ENCODE results near the gene SVIL. TPM values are rescaled to one million over a fixed set of nuclear protein-coding genes. Genes with fewer than 3 reads are reported as not detected.
"Not testable (repeated sequence)": the region's sequence is repeated elsewhere in the genome, so short reads cannot be mapped to it uniquely, and the experiment has no call there.

Gene SVIL
- total and polyA plus RNA-seq, 4 donors, result 3.1 to 26.0 (median 9.4) TPM

DNA sequence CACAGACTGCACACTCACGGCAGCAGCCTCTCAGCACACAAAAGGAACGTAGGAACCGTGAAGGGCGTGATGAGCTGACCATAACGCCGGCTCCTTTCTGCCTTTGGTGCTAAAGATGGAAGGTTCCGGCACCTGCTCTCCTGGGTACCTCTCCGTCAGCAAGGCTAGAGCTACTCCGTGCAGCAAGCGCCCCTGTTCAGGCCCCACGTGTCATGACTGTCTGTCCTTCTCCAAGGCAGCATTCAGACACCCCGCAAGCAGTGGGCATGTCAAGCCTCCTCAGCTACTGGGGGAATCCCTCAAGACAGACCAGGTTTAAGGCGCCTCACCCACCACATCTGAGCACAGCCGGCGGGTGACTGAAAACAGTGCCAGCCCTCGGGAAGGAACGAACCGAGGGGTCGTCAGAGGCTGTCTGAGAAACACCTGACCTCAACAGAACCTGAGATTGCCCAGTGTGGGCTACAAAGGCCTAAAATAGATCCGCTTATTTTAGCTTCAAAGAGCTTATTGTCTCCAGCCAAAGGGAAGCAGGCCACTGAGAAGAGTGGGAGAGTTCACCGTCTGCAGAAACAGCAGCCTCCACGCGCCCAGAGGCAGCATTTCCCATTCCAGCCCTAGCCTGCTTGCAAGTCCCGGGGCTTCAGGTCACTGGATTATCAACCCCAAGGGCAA, 124.2 kb downstream of the SVIL start:
- H3K27ac ChIP-seq (ENCODE audit: low read depth in 1 of 2, low read length in 2 of 2); H3K9me3 ChIP-seq (ENCODE audit: control insufficient read depth in 4 of 4, low read length in 3 of 4); DNase-seq (ENCODE audit: low spot score); H3K4me3 ChIP-seq (ENCODE audit: low read depth in 1 of 3, low read length in 3 of 3); H3K9ac ChIP-seq (ENCODE audit: low read depth in 1 of 2, low read length in 2 of 2); H3K27me3 ChIP-seq (ENCODE audit: control insufficient read depth in 4 of 4, insufficient read depth in 4 of 4, low read length in 3 of 4); H3K4me1 ChIP-seq (ENCODE audit: control insufficient read depth in 4 of 4, insufficient read depth in 4 of 4, low read length in 3 of 4): not testable (repeated sequence)
- peaks cover 0 to 10% (median 5%) of the 10 kb centered on the region in 4 donors for H3K36me3 ChIP-seq (ENCODE audit: control insufficient read depth in 4 of 4, insufficient read depth in 3 of 4, low read depth in 1 of 4, low read length in 3 of 4)
- 98% methylated on average over 15 of the region's 24 CpGs for WGBS

GRCh38 chr10:29508554-29509244, 126.1 kb downstream of the SVIL start:
- no peak for DNase-seq (ENCODE audit: low spot score)
- H3K4me1 ChIP-seq (ENCODE audit: control insufficient read depth in 4 of 4, insufficient read depth in 4 of 4, low read length in 3 of 4), result no peaks in the 10 kb centered on the region
- H3K27me3 ChIP-seq (ENCODE audit: control insufficient read depth in 4 of 4, insufficient read depth in 4 of 4, low read length in 3 of 4), result no peaks in the 10 kb centered on the region
- no peaks in the 10 kb centered on the region for H3K9me3 ChIP-seq (ENCODE audit: control insufficient read depth in 4 of 4, low read length in 3 of 4)
- H3K36me3 ChIP-seq (ENCODE audit: control insufficient read depth in 4 of 4, insufficient read depth in 3 of 4, low read depth in 1 of 4, low read length in 3 of 4), result peaks cover 0 to 7% (median 3%) of the 10 kb centered on the region in 4 donors
- WGBS, result 93% methylated on average over 13 of the region's 13 CpGs
- no peak for TF ChIP-seq YY1 (IDR thresholded peaks at IDR 0.05)
- TF ChIP-seq HNF4A (conservative IDR thresholded peaks at IDR 0.05), result no peak
- no peak for TF ChIP-seq ZBTB33 (IDR thresholded peaks at IDR 0.05)
- TF ChIP-seq, protein P1, sequence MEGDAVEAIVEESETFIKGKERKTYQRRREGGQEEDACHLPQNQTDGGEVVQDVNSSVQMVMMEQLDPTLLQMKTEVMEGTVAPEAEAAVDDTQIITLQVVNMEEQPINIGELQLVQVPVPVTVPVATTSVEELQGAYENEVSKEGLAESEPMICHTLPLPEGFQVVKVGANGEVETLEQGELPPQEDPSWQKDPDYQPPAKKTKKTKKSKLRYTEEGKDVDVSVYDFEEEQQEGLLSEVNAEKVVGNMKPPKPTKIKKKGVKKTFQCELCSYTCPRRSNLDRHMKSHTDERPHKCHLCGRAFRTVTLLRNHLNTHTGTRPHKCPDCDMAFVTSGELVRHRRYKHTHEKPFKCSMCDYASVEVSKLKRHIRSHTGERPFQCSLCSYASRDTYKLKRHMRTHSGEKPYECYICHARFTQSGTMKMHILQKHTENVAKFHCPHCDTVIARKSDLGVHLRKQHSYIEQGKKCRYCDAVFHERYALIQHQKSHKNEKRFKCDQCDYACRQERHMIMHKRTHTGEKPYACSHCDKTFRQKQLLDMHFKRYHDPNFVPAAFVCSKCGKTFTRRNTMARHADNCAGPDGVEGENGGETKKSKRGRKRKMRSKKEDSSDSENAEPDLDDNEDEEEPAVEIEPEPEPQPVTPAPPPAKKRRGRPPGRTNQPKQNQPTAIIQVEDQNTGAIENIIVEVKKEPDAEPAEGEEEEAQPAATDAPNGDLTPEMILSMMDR (IDR thresholded peaks at IDR 0.05; ENCODE audit: low read depth, low read length, missing input control), result no peak
- no peak for TF ChIP-seq GABPA (IDR thresholded peaks at IDR 0.05 in 1 of 2, conservative IDR thresholded peaks at IDR 0.05 in 1 of 2)
- no peak for TF ChIP-seq SP1 (IDR thresholded peaks at IDR 0.05)
- no peak for TF ChIP-seq NR2F2 (IDR thresholded peaks at IDR 0.05)
- TF ChIP-seq FOXA2 (IDR thresholded peaks at IDR 0.05), result no peak
- no peak for TF ChIP-seq RXRA (IDR thresholded peaks at IDR 0.05)
- no peak for TF ChIP-seq JUND (IDR thresholded peaks at IDR 0.05)
- TF ChIP-seq, protein P2, sequence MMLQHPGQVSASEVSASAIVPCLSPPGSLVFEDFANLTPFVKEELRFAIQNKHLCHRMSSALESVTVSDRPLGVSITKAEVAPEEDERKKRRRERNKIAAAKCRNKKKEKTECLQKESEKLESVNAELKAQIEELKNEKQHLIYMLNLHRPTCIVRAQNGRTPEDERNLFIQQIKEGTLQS (IDR thresholded peaks at IDR 0.05), result no peak
- TF ChIP-seq REST (IDR thresholded peaks at IDR 0.05), result no peak
- H3K4me3 ChIP-seq (ENCODE audit: low read depth in 1 of 3, low read length in 3 of 3), result no peak overlapping the region
- H3K27ac ChIP-seq (ENCODE audit: low read depth in 1 of 2, low read length in 2 of 2), result no peak overlapping the region
- H3K9ac ChIP-seq (ENCODE audit: low read depth in 1 of 2, low read length in 2 of 2), result no peak overlapping the region

- DNase-seq (ENCODE audit: low spot score); H3K27ac ChIP-seq (ENCODE audit: low read depth in 1 of 2, low read length in 2 of 2); H3K4me3 ChIP-seq (ENCODE audit: low read depth in 1 of 3, low read length in 3 of 3); H3K27me3 ChIP-seq (ENCODE audit: control insufficient read depth in 4 of 4, insufficient read depth in 4 of 4, low read length in 3 of 4); H3K9me3 ChIP-seq (ENCODE audit: control insufficient read depth in 4 of 4, low read length in 3 of 4); H3K9ac ChIP-seq (ENCODE audit: low read depth in 1 of 2, low read length in 2 of 2); H3K36me3 ChIP-seq (ENCODE audit: control insufficient read depth in 4 of 4, insufficient read depth in 3 of 4, low read depth in 1 of 4, low read length in 3 of 4); H3K4me1 ChIP-seq (ENCODE audit: control insufficient read depth in 4 of 4, insufficient read depth in 4 of 4, low read length in 3 of 4): not testable (repeated sequence)
- 85% methylated on average over 2 of the region's 4 CpGs for WGBS
Observed at GRCh38 chr10:29507750-29508149, 127.0 kb downstream of the SVIL start.

- 92% methylated on average over 9 of the region's 11 CpGs for WGBS
- not testable (repeated sequence) for H3K9ac ChIP-seq (ENCODE audit: low read depth in 1 of 2, low read length in 2 of 2); H3K27ac ChIP-seq (ENCODE audit: low read depth in 1 of 2, low read length in 2 of 2); H3K9me3 ChIP-seq (ENCODE audit: control insufficient read depth in 4 of 4, low read length in 3 of 4); H3K27me3 ChIP-seq (ENCODE audit: control insufficient read depth in 4 of 4, insufficient read depth in 4 of 4, low read length in 3 of 4); H3K36me3 ChIP-seq (ENCODE audit: control insufficient read depth in 4 of 4, insufficient read depth in 3 of 4, low read depth in 1 of 4, low read length in 3 of 4); DNase-seq (ENCODE audit: low spot score); H3K4me1 ChIP-seq (ENCODE audit: control insufficient read depth in 4 of 4, insufficient read depth in 4 of 4, low read length in 3 of 4); H3K4me3 ChIP-seq (ENCODE audit: low read depth in 1 of 3, low read length in 3 of 3)
Observed at GRCh38 chr10:29506324-29506921, 128.3 kb downstream of the SVIL start.
